GM19023 (cell line): Measurements from ENCODE around the gene DISP3.

ENCODE experiments used
- ATAC-seq: cut with Tn5 transposase; IDR thresholded peaks from one replicate; pipeline ENCODE4 v1.9.1; 2021; ENCODE audit warnings: mild to moderate bottlenecking, moderate library complexity; ENCODE audit not compliant: unreplicated experiment

DISP3 gene

GRCh38 chr1:11525516-11525915 is 46.6 kb downstream of the DISP3 start:
- no peak for ATAC-seq

- no peak for ATAC-seq
Observed at GRCh38 chr1:11526071-11526895, 47.3 kb downstream of the DISP3 start.

- ATAC-seq = no peak
Observed at GRCh38 chr1:11527541-11528452, 48.8 kb downstream of the DISP3 start.

- ATAC-seq = no peak
Observed at GRCh38 chr1:11528611-11529261, 49.8 kb downstream of the DISP3 start.

GRCh38 chr1:11529330-11529729 is 50.4 kb downstream of the DISP3 start:
- ATAC-seq = no peak

GRCh38 chr1:11529763-11530730 is 51.1 kb downstream of the DISP3 start:
- no peak for ATAC-seq

GRCh38 chr1:11530731-11531311 is 51.9 kb downstream of the DISP3 start:
- no peak for ATAC-seq

GRCh38 chr1:11531314-11531870 is 52.4 kb downstream of the DISP3 start:
- no peak for ATAC-seq

- no peak for ATAC-seq
Observed at GRCh38 chr1:11531943-11532342, 53.0 kb downstream of the DISP3 start.

GRCh38 chr1:11533790-11534787 is 55.1 kb downstream of the DISP3 start:
- no peak for ATAC-seq

GRCh38 chr1:11534846-11535245 is 55.9 kb downstream of the DISP3 start:
- ATAC-seq = no peak

- no peak for ATAC-seq
Observed at GRCh38 chr1:11535316-11535715, 56.4 kb downstream of the DISP3 start.

GRCh38 chr1:11535761-11536572 is 57.0 kb downstream of the DISP3 start:
- no peak for ATAC-seq

GRCh38 chr1:11536573-11537379 is 57.8 kb downstream of the DISP3 start:
- ATAC-seq = no peak

GRCh38 chr1:11537380-11537764 is 58.4 kb downstream of the DISP3 start:
- ATAC-seq = no peak

GRCh38 chr1:11537854-11538591 is 59.1 kb downstream of the DISP3 start:
- no peak for ATAC-seq
